SK-N-SH treated with all-trans-retinoic acid at 6 μM for 48 hours (cell line): ENCODE data around the gene MXD4.

Experiments used
- ATAC-seq: fragments of 200-7000 bp; cut with Tn5 transposase; 3 replicates; pipeline ENCODE4 v1.9.1; 2020; ENCODE audit warnings: mild to moderate bottlenecking, moderate library complexity
- ARNTL ChIP-seq: fragments of 450-650 bp; formaldehyde crosslinking; IDR thresholded peaks from 2 replicates; pipeline ENCODE4 v1.5.0; 2020; ENCODE audit warnings: low read depth, mild to moderate bottlenecking, moderate library complexity, borderline replicate concordance
- BACH2 ChIP-seq: fragments of 250-450 bp; sonication (Bioruptor Pico); IDR thresholded peaks from 2 replicates; pipeline ENCODE4 v1.9.0; 2021; ENCODE audit warnings: mild to moderate bottlenecking, borderline replicate concordance
- CSDC2 ChIP-seq: fragments of 250-450 bp; sonication (Bioruptor Pico); IDR thresholded peaks from 2 replicates; pipeline ENCODE4 v1.5.0; 2020; ENCODE audit warnings: mild to moderate bottlenecking, moderate library complexity
- ESRRG ChIP-seq: fragments of 250-450 bp; sonication (Bioruptor Pico); IDR thresholded peaks from 2 replicates; pipeline ENCODE4 v1.6.1; 2021; ENCODE audit warnings: mild to moderate bottlenecking
- GLIS3 ChIP-seq: fragments of 250-450 bp; sonication (Bioruptor Pico); IDR thresholded peaks from 2 replicates; pipeline ENCODE4 v1.5.0; 2020; ENCODE audit warnings: mild to moderate bottlenecking, moderate library complexity
- ISL1 ChIP-seq: fragments of 250-450 bp; sonication (Bioruptor Pico); IDR thresholded peaks from 2 replicates; pipeline ENCODE4 v2.1.2; 2022; ENCODE audit warnings: mild to moderate bottlenecking, moderate library complexity
- OSR1 ChIP-seq: fragments of 250-450 bp; sonication (Bioruptor Pico); IDR thresholded peaks from 2 replicates; pipeline ENCODE4 v1.8.0; 2022; ENCODE audit warnings: moderate library complexity, mild to moderate bottlenecking, inconsistent platforms
- PPARA ChIP-seq: fragments of 250-450 bp; sonication (Bioruptor Pico); IDR thresholded peaks from 2 replicates; pipeline ENCODE4 v1.5.0; 2020; ENCODE audit warnings: mild to moderate bottlenecking, borderline replicate concordance
- RARB ChIP-seq: fragments of 250-450 bp; sonication (Bioruptor Pico); IDR thresholded peaks from 2 replicates; pipeline ENCODE4 v1.8.0; 2021; ENCODE audit warnings: mild to moderate bottlenecking, moderate library complexity
- SNAI2 ChIP-seq: fragments of 250-450 bp; sonication (Bioruptor Pico); IDR thresholded peaks from 2 replicates; pipeline ENCODE4 v1.5.0; 2020; ENCODE audit warnings: mild to moderate bottlenecking, moderate library complexity
- TCF4 ChIP-seq: fragments of 250-450 bp; sonication (Bioruptor Pico); IDR thresholded peaks from 2 replicates; pipeline ENCODE4 v1.8.0; 2021; ENCODE audit warnings: mild to moderate bottlenecking, moderate library complexity, borderline replicate concordance
- TOX ChIP-seq: fragments of 250-450 bp; sonication (Bioruptor Pico); IDR thresholded peaks from 2 replicates; pipeline ENCODE4 v1.8.0; 2021; ENCODE audit warnings: mild to moderate bottlenecking, moderate library complexity, borderline replicate concordance
- ZC3H10 ChIP-seq: fragments of 250-450 bp; sonication (Bioruptor Pico); IDR thresholded peaks from 2 replicates; pipeline ENCODE4 v1.5.1; 2021; ENCODE audit warnings: mild to moderate bottlenecking, moderate library complexity
- ZFP3 ChIP-seq: fragments of 250-450 bp; sonication (Bioruptor Pico); IDR thresholded peaks from 2 replicates; pipeline ENCODE4 v1.5.0; 2020; ENCODE audit warnings: mild to moderate bottlenecking, moderate library complexity
- ZFP30 ChIP-seq: fragments of 450-650 bp; formaldehyde crosslinking; IDR thresholded peaks from 2 replicates; pipeline ENCODE4 v1.5.0; 2022; ENCODE audit warnings: mild to moderate bottlenecking, moderate library complexity
- ZNF565 ChIP-seq: fragments of 450-650 bp; formaldehyde crosslinking; conservative IDR thresholded peaks from 2 replicates; pipeline ENCODE4 v1.5.0; 2020; ENCODE audit warnings: low read depth, mild to moderate bottlenecking, moderate library complexity
- ZNF8 ChIP-seq: fragments of 450-650 bp; formaldehyde crosslinking; IDR thresholded peaks from 2 replicates; pipeline ENCODE4 v1.5.0; 2020; ENCODE audit warnings: mild to moderate bottlenecking, moderate library complexity
- TF ChIP-seq, protein P1 (sequence below): fragments of 250-450 bp; sonication (Bioruptor Pico); IDR thresholded peaks from 2 replicates; pipeline ENCODE4 v1.5.0; 2020; ENCODE audit warnings: mild to moderate bottlenecking, moderate library complexity
- TF ChIP-seq, protein P2 (sequence below): fragments of 250-450 bp; sonication (Bioruptor Pico); IDR thresholded peaks from 2 replicates; pipeline ENCODE4 v1.5.1; 2021; ENCODE audit warnings: mild to moderate bottlenecking, moderate library complexity
- TF ChIP-seq, protein P3 (sequence below): fragments of 250-450 bp; sonication (Bioruptor Pico); IDR thresholded peaks from 2 replicates; pipeline ENCODE4 v1.8.0; 2020; ENCODE audit warnings: mild to moderate bottlenecking, moderate library complexity, borderline replicate concordance
- TF ChIP-seq, protein P4 (sequence below): fragments of 250-450 bp; sonication (Bioruptor Pico); IDR thresholded peaks from 2 replicates; pipeline ENCODE4 v1.5.1; 2020; ENCODE audit warnings: low read depth, mild to moderate bottlenecking, moderate library complexity

MXD4 gene

DNA sequence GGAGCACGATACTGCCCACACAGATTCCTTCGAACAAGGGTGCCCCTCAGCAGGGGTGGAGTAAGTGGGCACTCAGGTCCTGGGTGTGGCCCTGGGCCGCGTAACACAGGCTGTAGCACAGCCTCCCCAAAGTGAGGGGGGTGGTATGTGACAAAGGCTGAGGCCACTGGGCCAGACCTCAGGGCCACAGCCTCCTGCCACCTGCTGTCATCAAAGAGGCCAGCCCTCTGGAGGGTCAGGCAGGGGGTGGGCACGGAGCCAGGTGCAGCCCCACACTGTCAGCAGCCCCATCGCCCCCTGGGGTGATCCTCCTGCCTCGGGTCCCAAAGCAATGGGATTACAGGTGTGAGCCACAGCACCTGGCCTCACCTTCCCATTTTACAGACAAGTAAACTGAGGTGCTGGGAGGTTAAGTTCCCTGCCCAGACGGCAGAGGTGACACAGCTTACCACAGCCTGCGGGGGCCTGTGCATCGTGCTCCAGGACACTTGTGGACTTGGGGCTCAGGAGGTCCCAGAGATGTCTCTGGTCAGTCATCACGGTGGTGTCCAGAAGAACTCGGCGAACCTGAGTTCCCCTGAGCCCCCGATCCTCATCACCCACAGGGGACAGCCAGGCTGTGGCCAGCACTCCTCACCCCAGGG, 27.5 kb upstream of the MXD4 start:
- TF ChIP-seq ARNTL (CRISPR knock-in tag) (no peak), ISL1 (CRISPR knock-in tag) (no peak), TOX (CRISPR knock-in tag) (no peak), ZNF565 (CRISPR knock-in tag) (no peak)
- TF ChIP-seq, protein P1, sequence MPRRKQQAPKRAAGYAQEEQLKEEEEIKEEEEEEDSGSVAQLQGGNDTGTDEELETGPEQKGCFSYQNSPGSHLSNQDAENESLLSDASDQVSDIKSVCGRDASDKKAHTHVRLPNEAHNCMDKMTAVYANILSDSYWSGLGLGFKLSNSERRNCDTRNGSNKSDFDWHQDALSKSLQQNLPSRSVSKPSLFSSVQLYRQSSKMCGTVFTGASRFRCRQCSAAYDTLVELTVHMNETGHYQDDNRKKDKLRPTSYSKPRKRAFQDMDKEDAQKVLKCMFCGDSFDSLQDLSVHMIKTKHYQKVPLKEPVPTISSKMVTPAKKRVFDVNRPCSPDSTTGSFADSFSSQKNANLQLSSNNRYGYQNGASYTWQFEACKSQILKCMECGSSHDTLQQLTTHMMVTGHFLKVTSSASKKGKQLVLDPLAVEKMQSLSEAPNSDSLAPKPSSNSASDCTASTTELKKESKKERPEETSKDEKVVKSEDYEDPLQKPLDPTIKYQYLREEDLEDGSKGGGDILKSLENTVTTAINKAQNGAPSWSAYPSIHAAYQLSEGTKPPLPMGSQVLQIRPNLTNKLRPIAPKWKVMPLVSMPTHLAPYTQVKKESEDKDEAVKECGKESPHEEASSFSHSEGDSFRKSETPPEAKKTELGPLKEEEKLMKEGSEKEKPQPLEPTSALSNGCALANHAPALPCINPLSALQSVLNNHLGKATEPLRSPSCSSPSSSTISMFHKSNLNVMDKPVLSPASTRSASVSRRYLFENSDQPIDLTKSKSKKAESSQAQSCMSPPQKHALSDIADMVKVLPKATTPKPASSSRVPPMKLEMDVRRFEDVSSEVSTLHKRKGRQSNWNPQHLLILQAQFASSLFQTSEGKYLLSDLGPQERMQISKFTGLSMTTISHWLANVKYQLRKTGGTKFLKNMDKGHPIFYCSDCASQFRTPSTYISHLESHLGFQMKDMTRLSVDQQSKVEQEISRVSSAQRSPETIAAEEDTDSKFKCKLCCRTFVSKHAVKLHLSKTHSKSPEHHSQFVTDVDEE (CRISPR knock-in tag) = no peak
- TF ChIP-seq, all 23 proteins: peak for 0
- no peak for ATAC-seq

DNA sequence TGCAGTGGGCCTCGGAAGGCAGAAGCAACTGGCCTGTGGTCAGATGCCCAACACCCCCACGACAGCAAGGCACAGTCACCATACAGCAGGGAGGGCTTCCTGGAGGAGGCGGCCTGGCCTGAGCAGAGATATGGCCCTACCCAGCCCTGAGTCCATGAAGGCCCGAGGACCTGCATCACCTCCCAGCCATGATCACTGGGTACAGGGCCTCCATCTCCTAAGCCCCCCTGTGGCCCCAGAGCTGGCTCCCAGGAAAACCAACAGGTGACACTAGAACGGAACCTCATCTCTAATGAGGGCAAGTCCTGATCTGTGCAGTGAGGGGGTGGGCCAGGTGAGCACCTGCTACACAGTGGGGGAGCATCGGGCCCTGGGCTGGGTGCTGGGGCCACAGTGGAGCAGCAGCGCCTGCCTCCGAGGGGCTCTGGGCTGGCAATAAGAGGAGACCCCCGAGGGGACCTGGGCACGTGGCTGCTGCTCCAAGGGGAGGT, 26.2 kb upstream of the MXD4 start:
- TF ChIP-seq CSDC2 (CRISPR knock-in tag) (no peak), TCF4 (CRISPR knock-in tag) (no peak), ISL1 (CRISPR knock-in tag) (no peak), SNAI2 (CRISPR knock-in tag) (no peak), ARNTL (CRISPR knock-in tag) (no peak), BACH2 (CRISPR knock-in tag) (no peak), ZNF565 (CRISPR knock-in tag) (no peak), ZNF8 (CRISPR knock-in tag) (no peak), ZFP30 (no peak), PPARA (no peak)
- TF ChIP-seq, protein P1 (CRISPR knock-in tag) = no peak
- TF ChIP-seq, protein P2, sequence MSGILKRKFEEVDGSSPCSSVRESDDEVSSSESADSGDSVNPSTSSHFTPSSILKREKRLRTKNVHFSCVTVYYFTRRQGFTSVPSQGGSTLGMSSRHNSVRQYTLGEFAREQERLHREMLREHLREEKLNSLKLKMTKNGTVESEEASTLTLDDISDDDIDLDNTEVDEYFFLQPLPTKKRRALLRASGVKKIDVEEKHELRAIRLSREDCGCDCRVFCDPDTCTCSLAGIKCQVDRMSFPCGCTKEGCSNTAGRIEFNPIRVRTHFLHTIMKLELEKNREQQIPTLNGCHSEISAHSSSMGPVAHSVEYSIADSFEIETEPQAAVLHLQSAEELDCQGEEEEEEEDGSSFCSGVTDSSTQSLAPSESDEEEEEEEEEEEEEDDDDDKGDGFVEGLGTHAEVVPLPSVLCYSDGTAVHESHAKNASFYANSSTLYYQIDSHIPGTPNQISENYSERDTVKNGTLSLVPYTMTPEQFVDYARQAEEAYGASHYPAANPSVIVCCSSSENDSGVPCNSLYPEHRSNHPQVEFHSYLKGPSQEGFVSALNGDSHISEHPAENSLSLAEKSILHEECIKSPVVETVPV (CRISPR knock-in tag) = no peak
- TF ChIP-seq, protein P3, sequence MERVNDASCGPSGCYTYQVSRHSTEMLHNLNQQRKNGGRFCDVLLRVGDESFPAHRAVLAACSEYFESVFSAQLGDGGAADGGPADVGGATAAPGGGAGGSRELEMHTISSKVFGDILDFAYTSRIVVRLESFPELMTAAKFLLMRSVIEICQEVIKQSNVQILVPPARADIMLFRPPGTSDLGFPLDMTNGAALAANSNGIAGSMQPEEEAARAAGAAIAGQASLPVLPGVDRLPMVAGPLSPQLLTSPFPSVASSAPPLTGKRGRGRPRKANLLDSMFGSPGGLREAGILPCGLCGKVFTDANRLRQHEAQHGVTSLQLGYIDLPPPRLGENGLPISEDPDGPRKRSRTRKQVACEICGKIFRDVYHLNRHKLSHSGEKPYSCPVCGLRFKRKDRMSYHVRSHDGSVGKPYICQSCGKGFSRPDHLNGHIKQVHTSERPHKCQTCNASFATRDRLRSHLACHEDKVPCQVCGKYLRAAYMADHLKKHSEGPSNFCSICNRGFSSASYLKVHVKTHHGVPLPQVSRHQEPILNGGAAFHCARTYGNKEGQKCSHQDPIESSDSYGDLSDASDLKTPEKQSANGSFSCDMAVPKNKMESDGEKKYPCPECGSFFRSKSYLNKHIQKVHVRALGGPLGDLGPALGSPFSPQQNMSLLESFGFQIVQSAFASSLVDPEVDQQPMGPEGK = no peak

DNA sequence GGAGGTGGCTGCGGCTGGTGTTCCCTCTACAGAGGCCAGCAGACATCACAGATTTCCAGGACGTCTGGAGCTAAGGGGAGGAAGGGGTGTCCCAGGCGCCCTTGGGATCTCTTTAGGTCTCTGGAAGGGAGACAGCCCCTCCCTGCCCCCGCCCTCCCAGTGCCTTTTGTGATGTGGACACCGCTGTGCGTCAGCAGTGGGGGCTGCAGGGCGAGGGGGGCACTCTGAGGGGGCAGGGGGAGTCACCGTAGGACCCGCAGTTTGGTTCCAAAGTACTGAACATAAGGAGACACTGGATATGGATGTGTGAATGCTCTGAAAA, 25.6 kb upstream of the MXD4 start:
- ATAC-seq = no peak
- TF ChIP-seq TCF4 (CRISPR knock-in tag) = no peak
- TF ChIP-seq ZFP3 (CRISPR knock-in tag) = no peak
- TF ChIP-seq, protein P3 = no peak
- no peak for TF ChIP-seq ESRRG (CRISPR knock-in tag)
- TF ChIP-seq ZNF565 (CRISPR knock-in tag) = no peak
- no peak for TF ChIP-seq CSDC2 (CRISPR knock-in tag)
- TF ChIP-seq PPARA = no peak
- TF ChIP-seq, protein P4, sequence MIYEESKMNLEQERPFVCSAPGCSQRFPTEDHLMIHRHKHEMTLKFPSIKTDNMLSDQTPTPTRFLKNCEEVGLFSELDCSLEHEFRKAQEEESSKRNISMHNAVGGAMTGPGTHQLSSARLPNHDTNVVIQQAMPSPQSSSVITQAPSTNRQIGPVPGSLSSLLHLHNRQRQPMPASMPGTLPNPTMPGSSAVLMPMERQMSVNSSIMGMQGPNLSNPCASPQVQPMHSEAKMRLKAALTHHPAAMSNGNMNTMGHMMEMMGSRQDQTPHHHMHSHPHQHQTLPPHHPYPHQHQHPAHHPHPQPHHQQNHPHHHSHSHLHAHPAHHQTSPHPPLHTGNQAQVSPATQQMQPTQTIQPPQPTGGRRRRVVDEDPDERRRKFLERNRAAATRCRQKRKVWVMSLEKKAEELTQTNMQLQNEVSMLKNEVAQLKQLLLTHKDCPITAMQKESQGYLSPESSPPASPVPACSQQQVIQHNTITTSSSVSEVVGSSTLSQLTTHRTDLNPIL (CRISPR knock-in tag) = no peak
- no peak for TF ChIP-seq RARB (CRISPR knock-in tag)
- TF ChIP-seq SNAI2 (CRISPR knock-in tag) = no peak
- TF ChIP-seq ZNF8 (CRISPR knock-in tag) = no peak
- no peak for TF ChIP-seq ZC3H10 (CRISPR knock-in tag)
- TF ChIP-seq, protein P2 (CRISPR knock-in tag) = no peak
- no peak for TF ChIP-seq GLIS3 (CRISPR knock-in tag)
- TF ChIP-seq ZFP30 = no peak
- no peak for TF ChIP-seq OSR1 (CRISPR knock-in tag)

More for the DNA sequence above, 26.2 kb upstream of the MXD4 start:
- no peak for ATAC-seq
